ENCODE data around the gene POLR3G.

Gene POLR3G

DNA sequence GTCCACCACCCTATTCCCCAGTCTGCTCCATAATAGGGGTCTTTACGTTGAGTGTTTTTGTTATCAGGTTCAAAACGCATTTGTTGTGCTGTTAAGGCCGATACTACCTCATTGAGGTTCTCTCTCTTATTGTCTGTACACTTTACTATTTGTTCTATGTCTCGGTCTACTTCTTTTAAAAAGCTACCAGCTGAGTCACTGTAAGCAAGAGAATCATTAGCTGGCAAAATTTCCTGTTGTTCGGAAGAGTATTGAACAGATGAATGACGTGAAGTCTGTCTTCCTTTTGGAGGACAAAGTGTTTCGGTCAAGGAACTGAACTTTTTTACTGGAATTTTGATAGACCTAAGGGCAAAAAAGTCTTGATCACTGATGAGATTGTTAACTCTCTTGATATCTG lies 44.4 kb downstream of the POLR3G start:
- TF ChIP-seq, protein P1, sequence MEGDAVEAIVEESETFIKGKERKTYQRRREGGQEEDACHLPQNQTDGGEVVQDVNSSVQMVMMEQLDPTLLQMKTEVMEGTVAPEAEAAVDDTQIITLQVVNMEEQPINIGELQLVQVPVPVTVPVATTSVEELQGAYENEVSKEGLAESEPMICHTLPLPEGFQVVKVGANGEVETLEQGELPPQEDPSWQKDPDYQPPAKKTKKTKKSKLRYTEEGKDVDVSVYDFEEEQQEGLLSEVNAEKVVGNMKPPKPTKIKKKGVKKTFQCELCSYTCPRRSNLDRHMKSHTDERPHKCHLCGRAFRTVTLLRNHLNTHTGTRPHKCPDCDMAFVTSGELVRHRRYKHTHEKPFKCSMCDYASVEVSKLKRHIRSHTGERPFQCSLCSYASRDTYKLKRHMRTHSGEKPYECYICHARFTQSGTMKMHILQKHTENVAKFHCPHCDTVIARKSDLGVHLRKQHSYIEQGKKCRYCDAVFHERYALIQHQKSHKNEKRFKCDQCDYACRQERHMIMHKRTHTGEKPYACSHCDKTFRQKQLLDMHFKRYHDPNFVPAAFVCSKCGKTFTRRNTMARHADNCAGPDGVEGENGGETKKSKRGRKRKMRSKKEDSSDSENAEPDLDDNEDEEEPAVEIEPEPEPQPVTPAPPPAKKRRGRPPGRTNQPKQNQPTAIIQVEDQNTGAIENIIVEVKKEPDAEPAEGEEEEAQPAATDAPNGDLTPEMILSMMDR (IDR thresholded peaks at IDR 0.05) = no peak
- no peak for DNase-seq (ENCODE audit: low spot score)
- H3K27ac ChIP-seq = no peak overlapping the region
- H3K4me3 ChIP-seq = no peak overlapping the region

DNA sequence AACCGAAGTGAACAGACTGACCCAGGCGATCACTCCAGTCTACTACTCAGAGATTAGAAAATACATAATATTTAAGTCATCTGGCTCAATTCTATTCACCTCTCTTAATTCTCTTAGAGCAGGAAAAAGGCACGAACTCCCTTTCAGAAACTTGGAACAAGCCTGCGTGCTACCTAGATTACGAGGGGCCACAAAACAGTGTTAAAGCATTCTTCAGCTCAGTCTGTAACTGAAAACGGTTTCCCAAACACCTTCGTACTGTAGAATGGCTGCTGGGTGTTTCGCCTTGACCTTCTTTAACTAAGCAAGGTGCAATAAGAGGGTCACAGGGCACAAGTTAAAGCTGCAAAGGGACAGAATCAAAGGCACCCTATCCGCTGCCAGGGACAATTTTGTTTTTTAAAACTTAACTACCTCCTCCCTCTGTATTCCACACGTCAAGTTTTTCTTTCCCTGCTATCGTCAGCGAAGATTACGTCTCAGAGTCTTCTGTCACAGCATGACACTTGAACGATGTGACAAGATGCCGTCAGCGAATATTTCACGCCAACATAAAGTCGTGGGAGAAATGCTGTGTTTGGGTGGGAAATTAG lies 54.0 kb downstream of the POLR3G start:
- TF ChIP-seq, protein P1 (IDR thresholded peaks at IDR 0.05) = no peak
- Histone ChIP-seq H3K27ac (peak overlapping the region; percentile 96 to 98), H3K4me3 (peak overlapping the region; percentile 97)
- DNase-seq (ENCODE audit: low spot score) = no peak

DNA sequence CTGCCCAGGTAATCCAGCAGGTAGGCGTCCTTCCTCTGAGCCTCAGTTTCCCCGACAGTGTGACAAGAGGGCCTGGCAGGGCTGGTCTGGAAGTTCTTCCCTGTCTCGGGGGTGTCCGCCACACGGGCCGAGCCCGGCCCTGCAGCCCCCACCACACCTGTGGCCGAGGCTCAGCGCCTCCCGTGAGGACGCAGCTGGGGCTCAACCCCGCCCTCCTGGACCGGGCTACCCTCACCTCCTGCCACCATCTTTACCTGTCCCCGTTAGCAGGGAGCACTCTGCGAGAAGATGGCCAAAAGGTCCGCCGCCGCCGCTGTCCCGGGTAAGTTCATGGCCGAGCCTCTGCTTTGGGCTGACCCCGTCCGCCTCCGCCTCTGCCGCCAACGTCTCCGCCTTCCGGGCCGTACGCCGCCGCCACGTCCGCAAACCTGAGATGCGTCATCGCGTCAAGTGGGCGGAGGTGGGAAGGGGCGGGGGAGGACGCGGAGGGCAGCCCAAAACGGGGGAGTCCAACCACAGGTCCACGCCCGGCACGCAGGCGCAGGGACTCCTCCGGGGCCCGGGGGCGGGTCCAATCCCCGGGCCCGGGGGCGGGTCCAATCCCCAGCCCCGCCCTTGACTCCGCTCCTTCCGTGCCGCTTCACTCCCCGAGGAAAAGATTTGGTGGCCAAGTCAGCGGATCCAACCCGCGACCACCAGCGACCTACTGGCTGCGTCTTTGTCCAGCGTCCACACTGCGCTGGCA lies 54.7 kb downstream of the POLR3G start, which contains the start of gene LYSMD3:
LYSMD3 (minus strand) TSS at position 391 of the 745 bp plus-strand sequence. CDS start 4,295 bp downstream, outside the sequence.
- Histone ChIP-seq H3K27ac (peak within 1 kb of the TSS; percentile 96 to 98), H3K4me3 (peak within 1 kb of the TSS; percentile 97)
- TF ChIP-seq, protein P1 (IDR thresholded peaks at IDR 0.05) = no peak
- peak; percentile 99 for DNase-seq (ENCODE audit: low spot score)

DNA sequence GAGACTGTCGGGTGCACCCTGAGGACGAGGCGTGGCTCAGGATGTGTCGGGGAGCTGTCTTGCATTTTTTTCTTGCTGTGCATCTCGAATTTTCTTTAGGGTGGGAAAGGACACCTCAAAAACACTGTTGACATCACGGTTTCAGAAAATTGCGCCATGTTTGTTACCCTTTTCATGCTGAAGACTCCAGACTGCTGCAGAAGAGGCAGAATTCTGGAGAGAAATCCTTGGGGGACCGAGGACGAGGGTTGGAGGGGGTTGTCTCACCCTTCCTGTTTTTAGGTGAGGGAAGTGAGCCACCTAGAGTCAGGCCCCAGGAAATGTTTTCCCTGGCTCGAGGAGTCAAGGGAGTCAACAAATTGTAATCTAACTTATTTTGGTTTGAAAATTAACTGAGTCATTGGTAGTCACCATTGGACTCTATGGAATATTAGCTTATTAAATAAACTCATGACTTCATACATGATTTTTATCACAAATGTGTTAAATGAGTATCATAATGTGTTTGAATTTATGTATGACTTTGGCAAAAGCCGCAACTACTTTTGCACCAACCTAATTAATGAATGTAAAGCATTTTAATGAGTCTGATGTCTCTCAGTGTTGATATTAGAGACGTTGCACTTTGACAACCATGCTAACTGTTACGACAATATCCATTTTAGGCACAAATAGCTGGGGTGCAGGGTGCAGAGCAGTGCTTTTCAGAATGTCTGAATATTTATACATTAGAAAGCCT lies 55.4 kb downstream of the POLR3G start:
- H3K27ac ChIP-seq = peak overlapping the region; percentile 96 to 98
- DNase-seq (ENCODE audit: low spot score) = peak; percentile 81
- TF ChIP-seq, protein P1 (IDR thresholded peaks at IDR 0.05) = peak; percentile 60
- H3K4me3 ChIP-seq = peak overlapping the region; percentile 97

DNA sequence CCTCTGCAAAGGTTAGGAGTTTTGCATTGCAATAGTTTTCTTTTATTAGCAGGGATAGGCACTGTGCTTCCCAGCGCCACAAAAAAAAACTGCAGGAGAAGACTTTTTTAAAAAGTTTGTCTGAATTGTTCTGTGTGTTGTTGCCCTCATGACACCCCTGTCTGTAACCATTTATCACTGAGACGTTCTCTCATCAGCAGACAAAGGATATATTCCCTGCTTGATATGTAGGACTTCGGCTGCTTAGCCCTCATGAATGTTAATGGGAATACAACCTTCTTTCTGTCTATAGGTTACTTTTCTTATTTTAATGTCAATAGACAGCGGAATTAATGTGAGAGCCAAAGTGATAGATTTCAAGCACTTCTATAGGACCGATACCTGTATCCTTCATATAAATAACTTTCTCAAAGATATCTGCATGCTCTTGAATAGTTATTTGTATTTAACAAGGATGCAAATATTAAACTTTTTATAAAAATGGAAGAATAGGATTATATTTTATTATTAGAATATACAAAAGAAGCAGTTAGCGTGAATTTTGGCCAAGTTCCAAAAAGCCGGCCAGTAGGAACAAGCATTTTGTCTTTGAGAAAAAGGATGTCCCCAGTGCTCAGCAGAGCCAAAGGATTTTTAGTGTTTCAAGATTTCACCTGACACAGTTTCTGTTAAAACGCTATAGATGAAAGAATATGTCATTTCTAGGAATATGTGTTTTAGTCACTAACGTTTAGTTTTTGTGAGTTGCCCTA lies 56.2 kb downstream of the POLR3G start:
- DNase-seq (ENCODE audit: low spot score) = no peak
- H3K27ac ChIP-seq = no peak overlapping the region
- no peak overlapping the region for H3K4me3 ChIP-seq
- TF ChIP-seq, protein P1 (IDR thresholded peaks at IDR 0.05) = no peak

DNA sequence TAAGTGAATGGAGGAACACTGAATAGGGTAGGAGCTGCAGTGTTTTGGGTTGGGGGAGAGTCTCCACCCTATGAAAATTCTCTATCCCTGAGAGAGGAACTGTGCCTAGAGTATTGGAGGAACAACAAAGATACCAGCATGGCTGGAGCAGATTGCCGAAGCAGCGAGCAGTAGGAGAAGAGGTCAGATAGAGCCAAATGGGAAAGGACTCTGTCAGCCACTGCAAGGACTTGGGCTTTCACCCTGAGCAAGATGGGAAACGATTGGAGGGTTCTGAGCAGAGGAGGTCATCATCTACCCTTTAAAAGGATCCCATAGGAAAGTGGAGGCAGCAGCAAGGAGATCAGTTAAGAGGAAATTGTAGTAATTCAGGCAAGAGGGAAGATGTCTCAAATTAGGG lies 59.1 kb downstream of the POLR3G start:
- DNase-seq (ENCODE audit: low spot score) = no peak
- Histone ChIP-seq H3K27ac (no peak overlapping the region), H3K4me3 (no peak overlapping the region)
- TF ChIP-seq, protein P1 (IDR thresholded peaks at IDR 0.05) = no peak

All from coronary artery (tissue), 2 donors.